ENCODE results near the gene PAN2.
"Not testable (repeated sequence)": the region's sequence is repeated elsewhere in the genome, so short reads cannot be mapped to it uniquely, and the experiment has no call there.

Gene PAN2

GRCh38 chr12:56333679-56334489 is at the start of gene PAN2:
Gene PAN2, minus strand, starts transcription at chr12:56334000. Its CDS starts 906 bp downstream, at chr12:56333094.
- in situ Hi-C loops (cut with MboI; ENCODE audit: low sequenced_read_pairs), result no loop called here

- in situ Hi-C loops (cut with MboI; ENCODE audit: low sequenced_read_pairs), result no loop called here
Observed at GRCh38 chr12:56382611-56383010, 48.8 kb upstream of the PAN2 start.

DNA sequence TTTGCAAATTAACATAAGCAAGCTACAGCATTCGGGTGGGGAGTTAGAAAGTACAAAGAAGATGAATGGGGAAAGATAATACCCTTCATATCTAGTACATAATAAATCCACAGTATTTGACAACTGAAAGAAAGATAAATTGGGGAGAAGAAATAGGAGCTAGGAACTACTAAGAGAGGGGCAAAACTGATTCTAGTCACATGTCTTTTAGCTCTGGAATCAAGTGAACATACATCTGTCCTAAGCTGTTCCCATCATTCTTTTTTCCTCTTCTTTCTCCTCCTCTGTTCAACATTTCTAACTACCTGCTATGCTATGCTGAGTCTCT is 44.2 kb upstream of the PAN2 start:
- in situ Hi-C loops (cut with MboI; ENCODE audit: low sequenced_read_pairs), result no loop called here

DNA sequence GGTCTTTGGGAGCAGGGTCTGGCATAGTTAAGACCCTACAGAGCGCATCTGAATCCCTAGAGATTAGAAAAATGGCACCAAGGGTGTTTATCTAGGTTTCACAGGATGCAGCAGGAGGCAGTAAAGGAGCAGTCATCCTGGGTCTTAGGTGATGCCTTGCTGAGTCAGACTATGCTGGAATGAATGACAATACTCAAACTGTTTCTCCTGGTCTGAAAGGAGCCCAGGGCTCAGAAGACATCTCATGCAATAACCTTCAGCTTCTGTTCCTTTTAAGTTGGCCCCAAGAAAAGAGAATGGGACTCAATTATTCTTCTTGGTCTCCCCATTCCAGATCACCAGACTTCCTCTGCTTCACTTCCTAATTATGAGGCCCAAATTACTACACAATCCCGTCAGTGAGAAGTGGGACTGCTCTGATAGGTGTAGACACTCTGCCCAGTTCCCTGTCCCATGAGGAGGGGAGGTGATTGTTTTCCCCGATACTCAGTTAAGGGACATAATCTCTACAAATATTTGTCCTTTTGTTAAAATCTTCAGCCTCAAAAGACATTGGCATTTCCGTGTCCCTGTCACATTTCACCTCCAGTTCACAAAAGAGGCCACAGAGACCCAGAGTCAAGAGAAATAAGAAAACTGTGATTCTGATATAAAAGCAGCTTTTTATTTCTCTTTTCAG is 43.6 kb upstream of the PAN2 start:
- in situ Hi-C loops (cut with MboI; ENCODE audit: low sequenced_read_pairs), result no loop called here

DNA sequence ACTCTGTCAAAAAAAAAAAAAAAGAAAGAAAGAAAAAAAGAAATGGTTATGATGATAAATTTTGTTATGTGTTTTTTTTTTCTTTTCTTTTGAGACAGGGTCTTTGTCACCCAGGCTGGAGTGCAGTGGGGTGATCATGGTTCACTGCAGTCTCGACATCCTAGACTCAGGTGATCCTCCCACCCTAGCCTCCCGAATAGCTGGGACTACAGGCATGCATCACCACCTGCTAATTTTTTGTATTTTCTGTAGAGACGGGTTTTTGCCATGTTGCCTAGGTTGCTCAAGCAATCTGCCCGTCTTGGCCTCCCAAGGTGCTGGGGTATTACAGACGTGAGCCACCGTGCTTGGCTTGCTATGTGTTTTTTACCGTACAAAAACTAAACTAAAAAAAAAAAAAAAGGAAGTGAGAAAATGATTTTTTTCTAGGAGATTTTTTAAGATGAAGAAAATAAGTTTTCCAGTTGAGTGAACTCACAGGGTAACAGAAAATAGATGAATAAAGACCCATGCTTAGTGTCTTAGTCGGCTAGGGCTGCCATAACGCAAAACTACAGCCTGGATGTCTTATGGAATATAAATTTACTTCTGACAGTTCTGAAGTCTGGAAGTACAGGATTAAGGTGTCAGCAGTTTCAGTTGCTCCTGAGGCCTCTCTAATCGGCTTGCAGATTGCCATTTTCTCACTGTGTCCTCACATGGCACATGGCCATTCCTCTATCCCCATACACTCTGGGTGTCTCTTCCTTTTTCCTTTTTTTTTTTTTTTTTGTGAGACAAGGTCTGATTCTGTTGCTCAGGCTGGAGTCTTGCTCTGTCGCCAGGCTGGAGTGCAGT is 42.0 kb upstream of the PAN2 start:
- in situ Hi-C loops (cut with MboI; ENCODE audit: low sequenced_read_pairs), result no loop called here

GRCh38 chr12:56374726-56375597 is 41.2 kb upstream of the PAN2 start:
- in situ Hi-C loops (cut with MboI; ENCODE audit: low sequenced_read_pairs), result no loop called here

GRCh38 chr12:56373515-56373914 is 39.7 kb upstream of the PAN2 start:
- in situ Hi-C loops (cut with MboI; ENCODE audit: low sequenced_read_pairs), result no loop called here

DNA sequence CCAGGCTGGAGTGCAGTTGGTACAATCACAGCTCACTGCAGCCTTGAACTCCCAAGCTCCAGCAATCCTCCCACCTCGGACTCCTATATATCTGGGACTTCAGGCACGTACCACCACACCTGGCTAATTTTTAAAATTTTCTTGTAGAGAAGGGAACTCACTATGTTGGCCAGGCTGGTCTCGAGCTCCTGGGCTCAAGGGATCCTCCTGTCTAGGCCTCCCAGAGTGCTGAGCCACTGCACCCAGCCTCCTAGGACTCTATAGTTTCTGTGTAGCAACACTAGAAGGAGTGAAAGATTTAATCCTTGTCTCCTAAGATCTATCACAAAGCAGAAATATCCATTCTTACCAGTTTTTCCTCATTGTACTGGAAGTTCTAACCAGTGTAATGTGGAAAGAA is 33.1 kb upstream of the PAN2 start:
- in situ Hi-C loops (cut with MboI; ENCODE audit: low sequenced_read_pairs), result no loop called here

DNA sequence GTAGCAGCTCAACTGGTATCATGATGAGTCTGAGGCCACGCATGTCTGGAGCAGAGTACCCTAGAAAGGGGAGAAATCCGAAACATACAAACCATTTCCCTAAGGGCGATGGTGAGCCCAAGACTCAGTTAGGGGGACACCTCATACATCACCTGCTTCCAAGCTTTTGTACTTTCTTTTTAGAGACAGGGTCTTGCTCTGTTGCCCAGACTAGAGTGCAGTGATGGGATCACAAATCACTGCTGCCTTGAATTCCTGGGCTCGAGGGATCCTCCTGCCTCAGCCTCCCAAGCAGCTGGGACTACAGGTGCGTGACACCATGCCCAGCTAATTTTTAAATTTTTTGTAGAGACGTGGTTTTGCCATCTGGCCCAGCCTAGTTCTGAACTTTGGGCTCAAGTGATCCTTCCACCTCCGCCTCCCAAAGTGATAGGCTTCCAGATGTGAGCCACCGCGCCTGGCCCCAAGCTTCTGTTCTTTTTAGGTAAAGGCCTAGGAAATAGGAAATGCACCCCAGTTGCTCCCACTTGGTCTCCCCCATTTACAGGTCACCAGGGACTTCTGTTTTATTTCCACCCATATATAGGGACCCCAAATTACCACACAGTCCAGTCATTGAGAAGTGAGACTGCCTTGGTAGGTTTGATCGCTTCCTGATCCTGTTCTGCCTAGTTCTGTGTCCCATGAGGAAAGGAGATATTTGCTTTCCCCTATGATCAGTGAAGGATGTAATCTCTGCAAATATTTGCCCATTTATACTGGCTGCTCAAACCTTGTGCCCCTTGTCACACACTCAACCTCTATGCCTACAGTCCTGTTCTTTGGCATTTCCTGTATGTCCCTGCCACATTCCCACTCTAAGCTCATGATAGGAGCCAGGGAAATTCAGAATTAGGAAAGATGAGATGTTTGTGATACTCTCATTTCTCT is 28.6 kb upstream of the PAN2 start, which contains the start of gene APOF:
Gene APOF, minus strand, starts transcription at position 728 of the 930 bp plus-strand sequence. Its CDS starts 112 bp downstream, at position 616.
- in situ Hi-C loops (cut with MboI; ENCODE audit: low sequenced_read_pairs), result no loop called here

DNA sequence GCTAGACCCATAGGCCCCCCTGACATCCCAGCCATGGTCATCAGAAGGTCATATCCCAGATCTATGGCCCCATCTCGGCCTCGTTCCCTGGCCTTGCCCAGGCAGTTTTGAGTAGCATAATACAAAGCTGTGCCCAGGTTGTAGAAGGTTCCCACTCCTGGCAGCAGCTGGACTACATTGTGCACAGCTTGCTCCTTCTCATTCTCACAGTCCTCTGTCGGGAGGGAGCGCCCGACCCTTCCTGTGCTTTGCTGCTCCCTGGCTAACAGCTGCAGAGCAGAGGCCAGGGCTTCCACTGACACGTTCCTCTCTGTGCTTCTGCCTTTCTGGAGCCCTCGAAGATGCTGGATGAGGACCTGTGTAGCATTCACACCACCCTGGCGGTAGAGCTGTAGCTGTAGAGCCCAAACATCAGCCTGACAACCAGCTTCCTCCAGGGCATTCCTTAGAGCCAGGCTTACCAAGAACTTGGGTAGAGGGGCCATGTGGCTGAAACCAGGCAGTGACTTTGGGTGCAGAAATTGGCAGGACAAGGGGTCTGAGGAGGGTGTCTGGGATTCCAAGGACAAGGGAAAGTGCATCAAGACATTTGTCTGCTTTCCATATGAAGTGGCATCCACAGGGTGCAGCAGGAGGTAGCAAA is 27.8 kb upstream of the PAN2 start:
- in situ Hi-C loops (cut with MboI; ENCODE audit: low sequenced_read_pairs), result no loop called here

- in situ Hi-C loops (cut with MboI; ENCODE audit: low sequenced_read_pairs), result no loop called here
Observed at GRCh38 chr12:56359851-56360767, 26.3 kb upstream of the PAN2 start, which contains the start of gene STAT2. Gene STAT2, minus strand, starts transcription at chr12:56360107. Its CDS starts 3,536 bp downstream, at chr12:56356571.

DNA sequence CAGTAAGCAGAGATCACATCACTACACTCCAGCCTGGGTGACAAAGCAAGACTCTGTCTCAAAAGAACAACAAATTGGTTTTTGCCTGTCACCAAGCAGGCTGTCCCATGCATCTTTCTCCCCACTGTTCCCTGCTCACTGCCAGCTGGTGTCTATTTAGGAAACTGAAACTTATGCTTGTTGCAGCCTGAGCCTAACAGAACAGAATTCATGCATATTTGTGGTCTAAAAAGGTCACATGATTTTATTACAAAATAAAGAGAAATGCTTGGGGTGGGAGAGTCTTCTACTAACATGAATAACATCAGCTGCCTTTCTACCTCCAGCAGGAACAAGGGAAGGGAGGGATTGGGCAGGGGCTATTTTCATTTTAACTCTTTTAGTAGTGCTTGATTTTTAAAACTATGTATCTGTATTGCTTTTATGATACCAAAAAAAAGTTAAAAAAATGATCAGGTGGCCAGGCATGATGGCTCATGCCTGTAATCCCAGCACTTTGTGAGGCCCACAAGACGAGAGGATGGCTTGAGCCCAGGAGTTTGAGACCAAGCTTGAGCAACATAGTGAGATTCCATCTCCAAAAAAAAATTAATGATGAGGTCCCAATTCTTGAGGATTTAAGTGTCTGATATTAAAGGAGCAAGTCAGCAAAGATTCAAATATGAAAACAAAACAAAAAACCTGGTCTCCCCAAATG is 25.2 kb upstream of the PAN2 start:
- in situ Hi-C loops (cut with MboI; ENCODE audit: low sequenced_read_pairs), result no loop called here

DNA sequence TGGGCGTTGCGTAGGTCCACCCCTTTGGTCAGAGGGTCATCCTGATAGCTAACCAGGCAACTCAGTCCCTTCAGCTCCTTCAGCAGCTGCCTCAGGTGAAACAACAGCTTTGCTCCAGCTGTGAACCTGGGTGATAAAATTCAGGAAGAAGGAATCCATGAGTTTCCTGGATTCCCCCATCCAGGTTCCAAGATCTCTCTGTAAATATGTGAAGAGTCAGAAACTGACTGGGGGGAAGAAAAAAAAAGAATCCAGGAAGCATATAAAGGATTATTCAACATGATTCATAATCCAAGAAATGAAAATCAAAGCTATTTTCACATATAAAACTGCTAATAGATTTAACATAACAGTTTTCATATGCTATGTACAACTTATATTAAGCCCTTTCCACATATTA is 17.5 kb upstream of the PAN2 start:
- in situ Hi-C loops (cut with MboI; ENCODE audit: low sequenced_read_pairs), result no loop called here

- in situ Hi-C loops (cut with MboI; ENCODE audit: low sequenced_read_pairs), result no loop called here
Observed at GRCh38 chr12:56350662-56351061, 16.9 kb upstream of the PAN2 start.

GRCh38 chr12:56348776-56349175 is 15.0 kb upstream of the PAN2 start:
- in situ Hi-C loops (cut with MboI; ENCODE audit: low sequenced_read_pairs), result no loop called here

DNA sequence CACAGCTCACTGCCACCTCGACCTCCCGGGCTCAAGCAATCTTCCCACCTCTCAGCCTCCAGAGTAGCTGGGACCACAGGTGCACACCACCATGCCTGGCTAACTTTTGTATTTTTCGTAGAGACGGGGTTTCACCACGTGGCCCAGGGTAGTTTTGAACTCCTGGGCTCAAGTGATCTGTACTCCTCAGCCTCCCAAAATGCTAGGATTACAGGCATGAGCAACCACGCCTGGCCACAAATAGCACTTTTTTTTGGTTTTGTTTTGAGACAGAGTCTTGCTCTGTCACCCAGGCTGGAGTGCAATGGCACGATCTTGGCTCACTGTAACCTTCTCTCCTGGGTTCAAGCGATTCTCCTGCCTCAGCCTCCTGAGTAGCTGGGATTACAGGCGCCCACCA is 13.5 kb upstream of the PAN2 start:
- in situ Hi-C loops (cut with MboI; ENCODE audit: low sequenced_read_pairs), result not testable (repeated sequence)

DNA sequence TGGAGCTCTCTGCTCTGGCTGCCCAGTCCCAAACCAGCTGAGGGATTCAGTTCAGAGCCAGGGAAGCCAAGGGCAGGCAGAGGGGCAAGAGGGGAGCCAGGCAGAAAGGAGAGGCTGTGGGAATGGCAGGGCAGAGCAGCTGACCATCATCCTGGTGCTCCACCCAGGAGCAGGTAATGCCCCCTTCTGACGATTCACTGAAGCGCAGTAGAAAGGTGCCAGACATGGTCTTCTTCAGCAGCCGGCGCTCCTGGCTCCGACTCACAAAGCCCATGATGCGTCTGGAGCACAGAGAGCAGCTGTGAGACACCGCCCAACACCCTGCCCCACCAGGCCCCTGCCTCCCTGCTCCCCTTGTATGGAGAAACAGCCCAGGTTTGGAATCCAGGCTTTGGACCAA is 12.9 kb upstream of the PAN2 start:
- in situ Hi-C loops (cut with MboI; ENCODE audit: low sequenced_read_pairs), result no loop called here

Data from HL-60/S4 (cell line).